Epithelial cell of esophagus (primary cell): ENCODE measurements around the gene ATP8B4.

Source experiments
- DNase-seq: peaks from one replicate; pipeline ENCODE4 v3.0.0; 2010; ENCODE audit warnings: low read depth
- H3K4me3 ChIP-seq: 2 replicates; pipeline ENCODE4 v1.5.1; 2011; ENCODE audit warnings: mild to moderate bottlenecking, low read length, control low read depth
- TF ChIP-seq, protein P1 (sequence below): IDR thresholded peaks from 2 replicates; pipeline ENCODE4 v1.5.1; 2011; ENCODE audit warnings: low read depth, mild to moderate bottlenecking, low read length, control low read depth, inconsistent platforms; ENCODE audit not compliant: insufficient read depth; ENCODE audit errors: missing control alignments

Gene ATP8B4

DNA sequence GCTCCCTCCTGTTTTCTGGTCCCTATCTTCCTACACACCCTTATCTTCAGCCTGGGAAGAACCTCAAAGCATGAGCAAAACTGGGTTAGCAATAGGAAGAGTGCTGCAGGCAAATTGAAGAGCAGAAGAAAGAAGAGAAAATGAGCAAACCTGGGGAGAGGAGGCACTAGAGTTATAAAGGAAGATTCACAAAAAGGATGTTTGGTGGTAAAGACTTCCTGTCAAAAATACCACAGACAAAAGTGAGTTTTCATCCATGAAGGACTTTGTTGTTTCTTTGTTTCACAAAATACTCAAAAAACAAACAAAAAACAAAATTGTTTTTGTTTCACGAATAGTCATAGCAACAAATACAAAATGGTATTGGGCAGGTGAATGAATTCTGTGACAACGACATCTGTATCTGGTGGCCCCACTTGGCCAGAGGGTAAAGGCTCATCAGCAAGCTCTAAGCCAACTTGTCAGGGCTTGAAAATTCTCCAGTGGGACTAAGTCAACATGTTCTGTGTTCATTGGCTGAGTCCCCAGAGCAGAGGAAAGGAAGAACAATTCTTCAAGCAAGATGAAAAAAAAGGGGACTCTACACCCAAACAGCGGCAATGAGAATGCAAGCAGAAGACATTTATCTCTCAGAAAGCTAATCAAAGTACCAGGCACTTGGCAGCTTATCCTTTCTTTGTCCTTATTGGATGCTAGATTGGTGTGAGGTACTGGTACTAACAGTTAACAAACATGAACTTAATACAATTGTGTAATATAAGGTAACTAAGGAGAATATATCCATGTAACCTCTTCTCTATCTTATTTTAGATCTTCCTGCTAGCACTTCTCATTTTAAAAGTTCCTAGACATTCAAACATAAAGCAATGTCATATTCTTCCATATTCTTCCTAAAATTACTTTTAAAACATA lies 9.7 kb downstream of the ATP8B4 start:
- DNase-seq: peak; percentile 44
- TF ChIP-seq, protein P1, sequence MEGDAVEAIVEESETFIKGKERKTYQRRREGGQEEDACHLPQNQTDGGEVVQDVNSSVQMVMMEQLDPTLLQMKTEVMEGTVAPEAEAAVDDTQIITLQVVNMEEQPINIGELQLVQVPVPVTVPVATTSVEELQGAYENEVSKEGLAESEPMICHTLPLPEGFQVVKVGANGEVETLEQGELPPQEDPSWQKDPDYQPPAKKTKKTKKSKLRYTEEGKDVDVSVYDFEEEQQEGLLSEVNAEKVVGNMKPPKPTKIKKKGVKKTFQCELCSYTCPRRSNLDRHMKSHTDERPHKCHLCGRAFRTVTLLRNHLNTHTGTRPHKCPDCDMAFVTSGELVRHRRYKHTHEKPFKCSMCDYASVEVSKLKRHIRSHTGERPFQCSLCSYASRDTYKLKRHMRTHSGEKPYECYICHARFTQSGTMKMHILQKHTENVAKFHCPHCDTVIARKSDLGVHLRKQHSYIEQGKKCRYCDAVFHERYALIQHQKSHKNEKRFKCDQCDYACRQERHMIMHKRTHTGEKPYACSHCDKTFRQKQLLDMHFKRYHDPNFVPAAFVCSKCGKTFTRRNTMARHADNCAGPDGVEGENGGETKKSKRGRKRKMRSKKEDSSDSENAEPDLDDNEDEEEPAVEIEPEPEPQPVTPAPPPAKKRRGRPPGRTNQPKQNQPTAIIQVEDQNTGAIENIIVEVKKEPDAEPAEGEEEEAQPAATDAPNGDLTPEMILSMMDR: no peak
- no peak overlapping the region for H3K4me3 ChIP-seq

GRCh38 chr15:50108461-50108860 lies 10.6 kb downstream of the ATP8B4 start:
- no peak overlapping the region for H3K4me3 ChIP-seq
- TF ChIP-seq, protein P1: no peak
- DNase-seq: no peak

DNA sequence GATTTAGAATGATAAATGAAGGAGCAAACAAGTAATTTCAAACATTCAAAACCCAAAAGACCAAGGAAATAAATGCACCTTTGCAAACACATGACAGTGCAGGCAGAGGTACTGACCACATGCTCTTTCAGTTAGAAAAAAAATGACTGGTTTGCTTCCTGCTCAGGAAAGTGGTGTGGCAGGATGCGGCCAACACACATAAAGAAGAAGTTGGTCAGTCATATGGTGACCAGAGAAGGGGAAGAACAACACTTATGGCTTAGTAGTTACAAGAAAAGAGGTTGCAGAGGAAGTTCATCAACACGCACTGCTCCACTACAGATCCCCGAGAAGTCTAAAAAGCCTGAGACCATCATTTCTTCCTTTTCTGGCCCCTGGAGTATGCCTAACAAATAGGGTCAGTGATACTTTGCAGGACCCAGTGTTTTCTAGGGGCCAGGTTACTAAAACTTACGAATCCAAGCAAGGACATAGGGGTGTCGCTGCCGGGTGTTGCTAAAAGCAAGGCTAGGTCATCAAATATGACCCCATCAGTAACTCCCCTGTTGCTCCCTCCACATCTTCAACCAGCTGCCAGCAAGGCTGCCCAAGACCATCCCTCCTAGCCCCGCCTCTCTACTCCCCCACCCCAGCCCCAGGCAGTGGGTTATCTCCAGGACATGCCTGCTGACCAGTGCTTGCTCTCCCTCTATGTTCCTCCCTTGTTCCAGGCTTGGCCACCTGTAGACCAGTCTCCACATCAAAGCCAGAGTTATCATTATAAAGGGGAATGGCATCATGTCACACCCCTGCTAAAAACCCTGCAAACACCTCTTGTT lies 11.2 kb downstream of the ATP8B4 start:
- H3K4me3 ChIP-seq: no peak overlapping the region
- TF ChIP-seq, protein P1: no peak
- DNase-seq: no peak

DNA sequence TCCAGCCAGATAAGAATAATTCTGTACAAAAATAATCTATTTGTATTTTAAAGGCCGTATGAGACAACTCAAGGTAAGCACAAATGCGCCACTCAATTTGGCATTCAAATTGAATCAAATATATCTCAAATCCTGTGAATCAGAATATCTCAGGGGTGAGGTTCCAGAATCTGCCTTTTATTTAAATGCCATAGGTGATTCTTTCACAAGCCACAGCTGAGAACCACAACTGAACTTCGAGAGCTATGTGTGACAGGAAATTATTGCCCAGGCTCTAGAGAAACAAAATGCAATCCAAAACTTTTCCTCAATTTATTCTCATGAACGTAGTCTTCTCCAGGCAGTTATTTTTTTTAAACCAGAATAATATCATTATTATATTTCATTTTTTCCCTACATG lies 11.9 kb downstream of the ATP8B4 start:
- TF ChIP-seq, protein P1: no peak
- no peak overlapping the region for H3K4me3 ChIP-seq
- DNase-seq: no peak

- TF ChIP-seq, protein P1: no peak
- H3K4me3 ChIP-seq: no peak overlapping the region
- DNase-seq: no peak
Measured at GRCh38 chr15:50106457-50106856, 12.6 kb downstream of the ATP8B4 start.

DNA sequence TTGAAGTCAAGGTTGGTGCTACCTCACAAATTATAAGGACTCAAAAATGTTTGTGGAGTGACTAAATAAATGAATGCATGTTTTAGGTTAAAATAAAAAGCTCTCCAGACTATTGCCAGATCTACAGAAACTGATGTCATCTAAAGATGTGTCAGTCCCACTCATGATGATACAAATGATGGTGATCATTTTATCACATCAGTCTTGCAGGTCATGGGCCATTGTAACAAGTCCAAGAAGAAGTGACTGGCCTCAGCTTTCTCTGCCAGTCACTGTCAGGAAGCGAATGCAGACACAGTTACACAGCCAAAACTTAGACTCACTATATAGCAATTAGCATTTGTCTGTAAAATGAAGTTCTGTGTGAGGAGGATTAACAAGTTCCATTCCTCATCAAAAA lies 18.5 kb downstream of the ATP8B4 start:
- TF ChIP-seq, protein P1: no peak
- no peak for DNase-seq
- H3K4me3 ChIP-seq: no peak overlapping the region
